Left cardiac atrium (tissue), 4 donors: ENCODE results near the gene JPT1. TPM values are rescaled to one million over a fixed set of nuclear protein-coding genes. Genes with fewer than 3 reads are reported as not detected.
A peak's percentile ranks its signal among the peaks of the same experiment; 100 is the strongest.

Experiments
- ATAC-seq, 2 donors: fragments of 200-7000 bp; cut with Tn5 transposase; one replicate each; pipeline ENCODE4 v1.9.1; 2020; ENCODE audit warnings: mild to moderate bottlenecking in 2 of 2, moderate library complexity in 2 of 2
- DNase-seq: peaks from one replicate; pipeline ENCODE4 v3.0.0-alpha.2; 2020
- intact Hi-C, 2 donors: fragments of 100-400 bp; cut with DNase I; formaldehyde crosslinking; loops; one replicate each; pipeline versions ENCODE4 v1.14.1 to v1.15.1; 2022 to 2023
- total RNA-seq, 2 donors: library from RNA; stranded (reverse); fragmentation: NEBNext Ultra II Directional; extraction: Animal tissue kit (Norgen Biotek cat#: 25700); gene quantifications; one replicate each; pipeline ENCODE4 v1.2.1, GENCODE V29; 2021
- donor health status: DM: no; HTN: yes; CAD: no.
- donor health status: DM: no; HTN: yes; CAD: no; lungs with severe emphysema.
- donor health status: DM: yes; HTN: yes; CAD: no.
- donor health status: Dilated cardiomyopathy.

The JPT1 gene
- total RNA-seq, 2 donors from 2014 or later = 16.4 to 19.7 TPM

DNA sequence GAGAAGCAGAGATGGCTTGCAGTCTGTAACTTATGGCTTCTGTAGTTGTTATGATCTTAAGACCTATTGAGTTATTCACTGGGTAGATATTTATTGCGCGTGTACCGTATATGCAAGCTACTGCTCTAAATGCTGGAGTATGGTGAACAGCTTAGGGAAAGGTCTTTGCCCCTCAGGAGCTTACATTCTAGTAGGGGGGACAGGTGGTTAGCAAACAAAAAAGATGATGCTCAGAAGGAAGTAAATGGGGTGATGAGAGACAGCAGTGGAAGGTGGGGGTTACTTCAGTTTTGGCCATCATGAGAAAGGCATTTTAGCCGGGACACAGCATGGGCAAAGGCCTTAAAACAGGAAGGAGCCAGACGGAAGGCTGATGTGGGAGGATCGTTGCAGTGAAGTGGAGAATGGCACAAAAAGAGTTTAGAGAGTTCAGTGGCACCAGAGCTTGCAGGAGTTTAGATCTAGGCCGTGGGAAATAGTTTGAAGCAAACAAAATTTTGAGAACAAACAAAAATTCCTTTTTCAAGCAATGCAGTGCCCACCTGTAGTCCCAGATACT lies 42.5 kb downstream of the JPT1 start:
- DNase-seq = no peak
- ATAC-seq = no peak
- intact Hi-C loops = loop anchor here (10.0 kb wide), 1 partner anchor 63 kb away; no protein-coding TSS in a partner anchor

DNA sequence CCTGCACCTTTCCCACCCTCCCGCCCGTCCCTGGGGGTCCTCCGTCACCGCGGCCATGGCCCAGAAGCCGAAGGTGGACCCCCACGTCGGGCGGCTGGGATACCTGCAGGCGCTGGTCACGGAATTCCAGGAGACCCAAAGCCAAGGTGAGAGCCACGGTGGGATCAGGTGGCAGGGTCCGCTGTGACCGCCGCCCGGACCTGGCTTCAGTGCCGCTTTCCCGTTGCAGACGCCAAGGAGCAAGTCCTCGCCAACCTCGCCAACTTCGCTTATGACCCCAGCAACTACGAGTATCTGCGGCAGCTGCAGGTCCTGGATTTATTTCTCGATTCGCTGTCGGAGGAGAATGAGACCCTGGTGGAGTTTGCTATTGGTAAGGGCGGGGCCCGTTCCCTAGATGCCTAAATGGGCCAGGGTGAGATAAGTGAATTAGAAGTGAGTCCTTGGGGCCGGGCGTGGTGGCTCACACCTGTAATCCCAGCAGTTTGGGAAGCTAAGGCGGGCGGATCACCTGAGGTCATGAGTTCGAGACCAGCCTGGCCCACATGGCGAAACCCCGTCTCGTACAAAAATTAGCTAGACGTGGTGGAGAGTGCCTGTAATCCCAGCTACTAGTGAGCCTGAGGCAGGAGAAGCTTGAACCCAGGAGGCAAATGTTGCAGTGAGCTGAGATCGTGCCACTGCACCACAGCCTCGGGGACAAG lies 43.9 kb downstream of the JPT1 start:
- ATAC-seq (no peak), DNase-seq (peak; percentile 35)
- intact Hi-C loops = loop anchor here (10.0 kb wide), 1 partner anchor 64 kb away; no protein-coding TSS in a partner anchor

DNA sequence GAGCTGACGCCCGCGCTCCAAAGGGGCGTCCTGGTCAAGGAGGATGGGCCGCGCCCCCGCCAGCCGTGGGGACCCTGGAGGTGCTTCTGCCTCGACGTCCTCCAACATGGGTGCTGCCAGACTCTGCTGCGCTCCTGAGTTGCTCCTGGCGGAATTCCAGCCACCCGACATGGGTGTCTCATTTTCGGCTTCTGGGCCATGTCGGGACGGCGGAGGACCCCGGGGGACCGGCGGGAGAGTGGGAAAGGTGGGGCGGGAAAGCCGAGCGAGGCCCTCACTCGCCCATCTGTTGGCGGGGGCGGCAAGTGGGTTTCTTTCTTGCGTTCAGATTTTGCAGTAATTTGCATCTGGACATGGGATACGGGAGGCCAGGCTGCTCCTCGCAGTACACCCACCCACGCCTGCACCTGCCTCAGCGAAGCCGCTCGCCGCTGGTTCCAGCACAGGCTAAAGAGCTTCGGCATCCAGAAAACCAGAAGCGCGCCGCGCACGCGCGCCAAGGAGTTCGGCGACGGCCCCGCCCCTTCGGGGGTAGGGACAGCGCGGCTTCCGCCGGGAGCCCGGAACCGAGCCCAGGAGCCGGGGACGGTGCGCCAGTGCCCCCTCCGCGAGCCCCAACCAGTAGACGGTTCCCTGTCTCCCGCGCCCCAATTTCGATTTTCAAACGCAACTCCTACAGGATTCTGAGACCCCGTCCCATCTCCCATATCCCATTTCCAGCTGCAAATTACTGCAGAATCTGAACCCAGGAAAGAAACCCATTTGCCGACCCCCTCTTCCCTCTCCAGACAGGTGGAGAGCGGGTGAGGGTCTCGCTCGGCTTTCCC lies 44.7 kb downstream of the JPT1 start, which contains the start of gene ARMC7:
ARMC7 (plus strand) TSS at position 563 of the 827 bp plus-strand sequence. CDS start 320 bp downstream, outside the sequence.
- intact Hi-C loops = loop anchor here (10.0 kb wide), 1 partner anchor 65 kb away; no protein-coding TSS in a partner anchor
- peak; percentile 88 to 90 for ATAC-seq
- peak; percentile 88 for DNase-seq

DNA sequence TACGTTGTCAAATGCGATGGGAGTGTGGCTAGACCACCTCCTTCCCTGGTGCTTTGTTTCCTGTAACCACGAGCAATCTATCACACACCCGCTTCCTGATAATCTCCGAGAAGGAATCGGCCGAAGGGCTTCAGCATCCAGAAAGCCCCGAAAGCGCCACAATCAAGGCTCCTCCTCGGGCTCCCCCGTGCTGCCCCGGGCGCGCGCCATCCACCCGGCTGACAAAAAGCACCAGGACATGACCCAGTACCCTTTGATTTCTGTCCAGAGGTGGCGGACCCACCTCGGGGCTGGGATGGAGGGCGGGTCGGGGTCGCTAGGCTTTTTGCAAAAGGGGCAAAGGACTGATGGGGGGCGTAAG lies 45.3 kb downstream of the JPT1 start:
- intact Hi-C loops = no loop called here
- ATAC-seq (no peak), DNase-seq (no peak)

DNA sequence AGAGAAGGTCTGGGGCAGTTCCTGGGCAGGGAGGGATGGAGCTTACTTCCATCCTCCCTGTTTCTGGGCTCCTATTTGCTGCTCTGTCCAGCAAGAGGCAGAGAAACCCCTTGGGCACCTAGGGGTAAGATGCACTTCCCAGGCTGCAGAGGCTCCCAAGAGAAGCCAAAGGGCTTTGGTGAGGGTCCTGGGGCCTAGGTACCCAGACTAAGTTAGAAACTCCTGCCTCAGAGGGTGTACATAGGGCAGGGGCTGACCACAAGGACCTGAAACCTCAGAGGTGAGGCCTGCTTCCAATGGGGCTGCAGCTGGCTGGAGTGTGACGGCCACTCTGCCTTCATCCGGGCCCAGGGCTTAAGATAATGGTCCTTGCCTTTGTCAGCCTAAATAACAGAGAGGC lies 46.1 kb downstream of the JPT1 start:
- DNase-seq (no peak), ATAC-seq (no peak)
- intact Hi-C loops = no loop called here

DNA sequence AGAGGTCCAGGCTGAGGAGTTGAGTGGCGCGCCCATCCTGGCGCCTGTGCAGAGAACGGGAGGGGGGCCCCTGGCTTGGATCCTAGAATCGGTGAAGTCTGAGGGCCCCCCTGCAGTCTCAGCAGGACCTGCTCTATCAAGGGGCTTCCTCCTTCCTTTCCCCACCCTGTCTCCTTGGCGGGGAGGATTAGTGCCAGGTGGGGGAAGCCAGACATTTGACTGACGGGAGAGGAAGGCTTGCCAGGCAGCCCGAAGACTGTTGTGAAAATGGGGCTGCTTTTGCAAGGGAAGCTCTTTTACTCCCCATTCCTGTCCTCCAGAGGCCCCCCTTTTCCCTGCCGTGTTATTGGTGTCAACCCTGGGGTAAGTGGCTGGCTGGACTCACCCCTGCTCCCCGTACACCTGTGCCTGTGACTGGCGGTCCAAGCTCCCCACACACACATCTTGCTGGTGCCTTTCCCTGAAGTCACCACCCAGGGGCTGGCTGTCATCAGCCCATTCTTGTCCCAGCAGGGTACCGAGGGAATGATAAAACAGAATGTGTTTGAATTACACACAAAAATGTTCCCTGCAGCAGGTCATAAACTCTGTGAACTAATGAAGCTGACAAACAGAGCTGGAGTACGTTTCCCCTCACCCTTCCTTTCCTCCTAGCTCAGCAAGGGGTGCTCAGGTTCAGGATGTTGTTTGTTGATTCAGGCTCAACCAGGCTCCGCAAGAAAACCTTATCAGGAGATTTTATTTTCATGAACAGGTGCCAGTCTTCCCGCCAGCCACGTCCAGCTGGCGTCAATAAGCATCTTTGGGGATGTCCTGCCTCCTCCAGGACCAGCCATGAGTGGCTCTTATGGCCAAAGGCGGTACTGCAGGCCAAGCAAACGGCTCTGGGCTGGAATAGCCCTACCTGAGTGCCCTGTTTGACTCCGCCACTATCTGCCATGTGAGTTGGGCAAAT lies 48.9 kb downstream of the JPT1 start:
- DNase-seq (peak; percentile 68), ATAC-seq (peak in 1 of 2 donors; percentile 61)
- intact Hi-C loops = no loop called here

DNA sequence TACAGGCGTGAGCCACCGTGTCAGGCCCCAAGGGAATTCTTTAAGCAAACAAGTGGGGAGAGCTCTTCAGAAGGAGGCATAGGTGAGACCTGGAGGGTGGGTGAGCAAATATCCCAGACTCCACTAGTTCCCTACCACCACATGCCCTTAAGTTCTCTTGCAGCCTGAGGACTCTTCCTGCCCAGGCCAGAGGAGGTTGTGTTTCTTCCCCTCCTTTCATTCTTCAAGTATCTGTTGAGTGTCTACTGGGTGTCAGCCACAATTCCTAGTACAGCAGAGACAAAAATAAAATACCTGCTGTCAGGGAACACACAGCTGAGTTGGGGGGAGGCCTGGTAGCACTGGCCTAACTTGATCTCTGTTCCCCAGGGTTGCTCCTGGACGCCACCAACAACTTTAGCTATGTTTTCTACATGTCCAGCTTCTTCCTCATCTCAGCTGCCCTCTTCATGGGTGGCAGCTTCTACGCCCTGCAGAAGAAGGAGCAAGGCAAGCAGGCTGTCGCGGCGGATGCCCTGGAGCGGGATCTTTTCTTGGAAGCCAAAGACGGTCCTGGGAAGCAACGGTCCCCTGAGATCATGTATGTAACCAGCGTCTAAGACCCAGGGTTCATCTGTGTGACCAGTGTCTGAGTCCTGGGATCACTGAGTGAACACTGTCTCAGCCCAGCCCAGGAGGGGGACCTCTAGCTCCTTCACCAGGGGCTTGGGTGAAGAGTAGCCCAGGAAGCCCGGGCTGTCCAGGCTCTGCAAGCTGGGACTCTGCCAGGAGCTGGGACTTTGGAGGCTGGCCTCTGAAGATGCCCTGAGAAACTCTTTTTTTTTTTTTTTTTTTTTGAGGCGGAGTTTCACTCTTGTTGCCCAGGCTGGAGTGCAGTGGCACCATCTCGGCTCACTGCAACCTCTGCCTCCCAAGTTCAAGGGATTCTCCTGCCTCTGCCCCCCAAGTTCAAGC lies 50.4 kb downstream of the JPT1 start:
- DNase-seq (no peak), ATAC-seq (no peak)
- intact Hi-C loops = no loop called here

DNA sequence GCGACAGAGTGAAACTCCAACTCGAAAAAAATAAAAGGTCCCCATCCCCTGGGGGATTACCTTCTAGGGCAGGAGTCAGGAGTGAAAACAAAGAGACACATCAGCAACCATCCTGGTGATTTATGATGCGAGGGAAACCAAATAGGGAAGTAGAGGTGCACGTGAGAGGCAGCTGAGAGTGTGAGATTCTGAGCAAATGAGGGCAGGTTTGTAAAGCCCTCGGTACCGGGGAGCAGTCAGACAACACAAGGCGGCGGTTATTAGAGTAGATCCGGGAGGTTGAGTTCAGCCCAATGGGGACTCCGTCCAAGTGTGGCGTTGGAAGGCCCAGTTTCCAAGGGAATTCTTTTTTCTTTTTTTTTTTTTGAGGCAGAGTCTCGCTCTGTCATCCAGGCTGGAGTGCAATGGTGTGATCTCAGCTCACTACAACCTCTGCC lies 51.9 kb downstream of the JPT1 start:
- intact Hi-C loops = no loop called here
- no peak for DNase-seq
- no peak for ATAC-seq

DNA sequence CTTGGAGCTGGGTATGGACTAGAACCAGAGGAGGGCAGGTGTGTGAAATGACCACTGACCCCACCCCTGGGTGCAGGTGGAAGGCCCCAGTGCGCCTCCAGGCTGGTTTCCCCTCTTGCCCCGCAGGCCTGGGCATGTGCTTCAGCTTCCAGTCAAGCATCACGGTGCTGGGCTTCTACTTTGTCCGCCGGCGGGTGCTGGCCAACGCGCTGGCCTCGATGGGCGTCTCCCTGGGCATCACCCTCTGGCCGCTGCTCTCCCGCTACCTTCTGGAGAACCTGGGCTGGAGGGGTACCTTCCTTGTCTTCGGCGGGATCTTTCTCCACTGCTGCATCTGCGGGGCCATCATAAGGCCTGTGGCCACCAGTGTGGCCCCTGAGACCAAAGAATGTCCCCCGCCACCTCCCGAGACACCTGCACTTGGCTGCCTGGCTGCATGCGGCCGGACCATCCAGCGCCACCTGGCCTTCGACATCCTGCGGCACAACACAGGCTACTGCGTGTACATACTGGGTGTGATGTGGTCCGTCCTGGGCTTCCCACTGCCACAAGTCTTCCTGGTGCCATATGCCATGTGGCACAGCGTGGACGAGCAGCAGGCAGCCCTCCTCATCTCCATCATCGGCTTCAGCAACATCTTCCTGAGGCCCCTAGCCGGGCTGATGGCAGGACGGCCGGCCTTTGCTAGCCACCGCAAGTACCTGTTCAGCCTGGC lies 54.3 kb downstream of the JPT1 start:
- no peak for DNase-seq

DNA sequence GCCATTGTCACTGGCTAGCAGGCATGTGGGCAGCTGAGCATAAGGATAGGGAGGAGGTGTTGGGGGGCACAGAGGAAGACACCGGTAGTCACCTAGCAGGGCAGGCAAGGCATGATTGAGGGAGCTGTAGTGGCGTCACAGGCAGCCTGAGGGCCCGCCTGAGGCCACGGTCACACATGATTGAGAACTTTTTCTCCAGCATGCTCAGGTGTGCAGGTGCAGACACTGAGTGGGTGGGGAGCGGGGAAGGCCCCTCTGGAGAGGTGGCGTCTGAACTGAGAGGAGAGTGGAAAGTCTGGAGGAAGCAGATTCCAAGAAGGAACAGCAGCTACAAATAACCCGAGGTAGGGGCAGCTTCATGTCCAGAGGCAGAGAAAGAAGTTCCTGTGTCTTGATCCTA lies 55.5 kb downstream of the JPT1 start:
- DNase-seq (no peak), ATAC-seq (no peak)
- intact Hi-C loops = no loop called here

More for the DNA sequence above, 54.3 kb downstream of the JPT1 start:
- intact Hi-C loops = no loop called here
- ATAC-seq = no peak

DNA sequence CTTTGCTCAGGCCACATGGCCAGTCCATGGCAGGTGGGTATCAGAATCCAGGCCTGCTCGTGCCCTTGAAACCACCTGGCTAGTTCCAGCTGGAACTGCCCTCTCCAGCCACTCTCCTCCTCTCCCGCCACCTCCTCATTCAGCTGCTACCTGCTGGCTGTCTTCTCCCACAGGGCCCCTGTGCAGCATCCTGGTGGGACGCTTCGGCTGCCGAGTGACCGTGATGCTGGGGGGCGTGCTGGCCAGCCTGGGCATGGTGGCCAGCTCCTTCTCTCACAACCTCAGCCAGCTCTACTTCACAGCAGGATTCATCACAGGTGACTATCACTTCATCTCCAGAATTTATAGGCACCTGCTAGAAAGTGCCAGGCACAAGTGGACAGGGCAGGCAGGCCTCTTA lies 56.4 kb downstream of the JPT1 start:
- DNase-seq = no peak
- ATAC-seq = no peak
- intact Hi-C loops = no loop called here

DNA sequence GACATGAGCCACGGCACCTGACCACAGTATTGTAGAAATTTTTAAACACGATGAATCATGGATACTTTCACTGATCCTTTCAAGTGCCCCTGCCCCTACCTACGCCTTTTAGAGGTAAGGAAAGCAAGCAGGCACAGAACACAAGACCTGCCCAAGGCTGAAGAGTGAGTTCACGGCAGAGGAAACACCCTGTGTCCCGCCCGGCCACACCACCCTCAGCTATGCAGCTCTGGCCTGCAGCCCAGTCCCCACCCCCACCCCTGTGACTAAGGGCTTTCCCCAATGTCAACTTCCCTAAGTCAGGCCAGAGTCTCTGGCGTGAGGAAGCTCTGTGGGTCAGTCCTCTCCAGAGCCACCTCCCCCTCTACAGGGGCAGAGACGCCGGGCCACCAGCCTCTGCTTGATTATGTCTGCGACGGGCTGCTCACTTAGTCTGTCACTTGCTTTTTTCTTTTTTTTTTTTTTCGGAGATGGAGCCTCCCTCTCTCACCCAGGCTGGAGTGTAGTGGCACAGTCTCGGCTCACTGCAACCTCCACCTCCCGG lies 58.2 kb downstream of the JPT1 start:
- peak; percentile 83 to 87 for ATAC-seq
- DNase-seq = peak; percentile 76
- intact Hi-C loops = no loop called here

DNA sequence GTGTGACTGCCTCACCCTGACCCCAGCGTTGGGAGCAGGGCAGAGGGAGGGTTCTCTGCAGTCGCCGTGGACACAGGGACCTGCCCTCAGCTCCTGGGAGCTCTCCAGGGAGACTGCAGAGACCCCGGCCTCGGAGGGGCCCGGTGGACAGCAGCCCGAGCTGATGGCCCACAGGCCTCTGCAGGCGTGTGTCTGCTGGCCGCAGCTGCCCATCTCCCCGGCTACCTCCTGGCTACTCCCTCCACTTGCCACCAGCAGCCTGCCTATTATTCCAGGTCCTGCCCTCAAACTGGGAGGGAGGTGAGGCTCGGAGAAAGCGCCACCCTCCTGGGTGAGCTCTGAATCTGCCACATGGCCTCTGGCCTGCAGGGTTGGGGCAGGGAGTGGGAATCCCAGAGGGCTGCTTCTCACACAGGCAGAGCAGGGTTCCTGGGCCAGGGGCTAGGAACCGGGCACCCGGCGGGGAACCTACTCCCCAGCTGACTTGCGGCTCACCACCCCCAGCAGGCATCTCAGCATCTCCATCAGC lies 59.4 kb downstream of the JPT1 start:
- ATAC-seq (no peak), DNase-seq (no peak)
- intact Hi-C loops = no loop called here

DNA sequence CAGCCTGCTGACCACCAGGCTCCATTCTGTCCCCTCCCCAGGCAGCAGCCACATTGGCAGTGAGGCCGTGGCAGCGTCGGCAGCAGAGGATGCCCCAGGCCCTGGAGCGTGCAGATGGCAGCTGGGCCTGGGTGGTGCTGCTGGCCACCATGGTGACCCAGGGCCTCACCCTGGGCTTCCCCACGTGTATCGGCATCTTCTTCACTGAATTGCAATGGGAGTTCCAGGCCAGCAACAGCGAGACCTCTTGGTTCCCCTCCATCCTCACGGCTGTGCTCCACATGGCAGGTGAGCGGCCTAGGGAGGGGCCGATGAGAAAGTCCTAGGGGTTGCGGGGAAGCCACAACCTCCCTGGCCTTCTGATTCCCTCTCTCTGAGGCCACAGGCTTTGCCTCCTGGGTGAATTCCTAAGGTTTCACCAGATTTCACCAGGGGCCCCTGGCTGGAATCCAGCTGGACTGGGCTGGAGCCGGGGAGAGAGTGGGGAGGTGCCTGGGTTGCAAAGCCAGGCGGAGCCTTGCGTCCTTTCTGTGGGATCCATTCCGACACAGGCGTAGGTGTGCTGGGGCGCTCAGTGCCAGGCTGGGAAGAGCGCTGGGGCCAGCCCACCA lies 60.7 kb downstream of the JPT1 start:
- intact Hi-C loops = no loop called here
- peak in 1 of 2 donors; percentile 38 for ATAC-seq
- no peak for DNase-seq

DNA sequence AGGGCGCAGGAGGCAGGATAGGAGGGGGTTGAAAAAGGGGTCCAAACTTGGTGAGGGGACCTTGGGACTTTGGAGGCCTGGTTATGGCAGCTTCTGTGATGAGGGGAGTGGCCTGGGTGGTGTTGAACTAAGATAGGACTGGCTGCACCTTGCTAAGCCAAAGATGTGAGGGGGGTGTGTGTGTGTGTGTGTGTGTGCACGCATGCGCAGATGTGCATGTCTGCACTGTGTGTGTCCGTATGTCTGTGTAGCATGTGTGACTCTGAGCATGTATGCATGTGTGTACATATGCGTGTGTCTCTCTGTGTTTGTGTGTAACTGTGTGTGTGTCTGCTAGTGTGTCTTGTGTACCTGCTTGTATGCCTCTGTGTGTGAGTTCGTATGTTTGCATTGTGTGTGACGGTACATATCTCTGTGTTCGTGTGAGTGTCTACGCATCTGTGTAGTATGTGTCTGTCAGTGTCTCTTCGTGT lies 62.4 kb downstream of the JPT1 start:
- no peak for DNase-seq
- no peak for ATAC-seq
- intact Hi-C loops = no loop called here
